Measurements from ENCODE around the gene DAND5.
A peak's percentile ranks its signal among the peaks of the same experiment; 100 is the strongest.

DAND5 gene

GRCh38 chr19:12994701-12995595, 25.6 kb downstream of the DAND5 start, which contains the start of gene NFIX:
TSS of gene NFIX (plus strand) at chr19:12995475. CDS start at chr19:12995838, 363 bp downstream.
- DNase-seq = peak; percentile 66

GRCh38 chr19:12995596-12996405, 26.4 kb downstream of the DAND5 start:
- no peak for DNase-seq

GRCh38 chr19:12996406-12997094, 27.2 kb downstream of the DAND5 start:
- DNase-seq = no peak

GRCh38 chr19:12997179-12997966, 28.0 kb downstream of the DAND5 start:
- no peak for DNase-seq

GRCh38 chr19:12997967-12998940, 28.9 kb downstream of the DAND5 start:
- no peak for DNase-seq

- DNase-seq = no peak
Measured at GRCh38 chr19:13001166-13001501, 31.8 kb downstream of the DAND5 start.

- DNase-seq = no peak
Measured at GRCh38 chr19:13001502-13002165, 32.3 kb downstream of the DAND5 start.

- no peak for DNase-seq
Measured at GRCh38 chr19:13002166-13002898, 33.0 kb downstream of the DAND5 start.

GRCh38 chr19:13003081-13003480, 33.7 kb downstream of the DAND5 start:
- no peak for DNase-seq

- DNase-seq = no peak
Measured at GRCh38 chr19:13004273-13004672, 34.9 kb downstream of the DAND5 start.

- no peak for DNase-seq
Measured at GRCh38 chr19:13005253-13005652, 35.9 kb downstream of the DAND5 start.

- DNase-seq = no peak
Measured at GRCh38 chr19:13005861-13006370, 36.5 kb downstream of the DAND5 start.

GRCh38 chr19:13006431-13007281, 37.3 kb downstream of the DAND5 start:
- DNase-seq = no peak

GRCh38 chr19:13007292-13008045, 38.1 kb downstream of the DAND5 start:
- DNase-seq = no peak

- no peak for DNase-seq
Measured at GRCh38 chr19:13008926-13009787, 39.8 kb downstream of the DAND5 start.

GRCh38 chr19:13010038-13010991, 40.9 kb downstream of the DAND5 start:
- peak; percentile 11 for DNase-seq
